GM21381 (cell line): ENCODE measurements around the gene METAP2.

Source experiments
- ATAC-seq: cut with Tn5 transposase; IDR thresholded peaks from one replicate; pipeline ENCODE4 v1.9.1; 2021; ENCODE audit warnings: mild to moderate bottlenecking, moderate library complexity; ENCODE audit not compliant: unreplicated experiment

Gene METAP2

DNA sequence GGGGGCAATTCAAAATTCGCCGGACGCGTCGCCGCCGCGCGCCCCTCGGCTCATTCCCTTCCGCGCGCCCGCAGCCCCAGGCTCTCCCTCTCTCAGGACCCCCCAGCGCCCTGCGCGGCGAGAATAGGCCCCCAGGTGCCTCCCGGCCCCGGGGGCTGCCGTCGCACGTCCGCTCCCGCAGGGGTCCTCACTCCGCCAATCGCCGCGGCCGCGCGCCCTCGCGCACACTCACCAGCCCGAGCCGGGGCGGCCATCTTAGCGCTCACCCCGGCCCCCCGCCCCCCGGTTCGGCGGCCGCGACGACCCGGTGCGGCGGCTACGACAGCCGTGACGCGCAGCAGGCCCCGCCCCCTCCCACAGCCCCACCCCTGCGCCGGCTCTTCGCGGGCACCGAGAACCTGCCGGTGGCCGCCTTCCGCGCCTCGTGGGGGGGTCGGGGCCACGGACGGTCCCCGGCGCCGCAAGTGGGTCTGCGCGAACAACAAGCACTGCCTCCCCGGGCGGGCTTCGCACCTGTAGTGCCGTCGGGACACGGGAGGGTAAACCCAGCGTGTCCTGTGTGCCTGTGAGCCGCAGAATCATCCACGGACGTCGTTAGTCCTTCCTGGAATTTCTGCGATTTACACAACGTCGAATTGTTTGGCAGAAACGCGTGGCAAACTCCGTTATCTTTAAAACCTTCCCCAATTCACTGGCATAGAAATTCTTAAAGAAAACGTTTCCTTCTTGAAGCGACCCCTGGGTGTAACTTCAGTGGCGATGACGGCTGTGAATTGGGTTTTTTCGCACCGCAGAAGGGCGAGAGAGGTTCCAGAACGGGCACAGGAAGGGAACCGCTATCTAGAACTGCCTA is 74.8 kb downstream of the METAP2 start:
- no peak for ATAC-seq

- no peak for ATAC-seq
These were observed 75.6 kb downstream of the METAP2 start for GRCh38 chr12:95549392-95550084.

DNA sequence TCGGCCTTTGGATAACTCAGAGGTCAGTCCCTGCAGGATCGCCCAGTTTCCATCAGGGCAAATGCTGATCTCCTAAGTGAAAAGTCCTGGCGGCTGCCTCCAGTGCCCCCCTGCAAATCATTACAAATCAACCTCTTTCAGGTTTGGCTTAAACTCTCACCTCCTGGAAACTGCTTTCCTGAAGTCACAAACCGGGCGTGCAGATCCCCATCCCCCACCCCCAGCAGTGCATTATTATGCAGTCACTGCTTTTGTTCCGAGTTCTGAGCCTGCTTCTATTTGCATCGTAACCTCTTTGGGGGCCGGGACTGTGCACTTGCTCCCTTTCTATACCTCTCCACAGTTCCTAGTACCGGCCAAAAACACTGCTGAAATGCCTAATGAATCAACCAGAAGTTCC is 77.4 kb downstream of the METAP2 start, which contains the start of gene USP44:
Gene USP44, minus strand, starts transcription at position 172 of the 400 bp plus-strand sequence. CDS start 17,220 bp downstream, outside the sequence.
- no peak for ATAC-seq

- no peak for ATAC-seq
These were observed 78.1 kb downstream of the METAP2 start for GRCh38 chr12:95551913-95552516.

- ATAC-seq = no peak
These were observed 79.4 kb downstream of the METAP2 start for GRCh38 chr12:95553197-95553943.

DNA sequence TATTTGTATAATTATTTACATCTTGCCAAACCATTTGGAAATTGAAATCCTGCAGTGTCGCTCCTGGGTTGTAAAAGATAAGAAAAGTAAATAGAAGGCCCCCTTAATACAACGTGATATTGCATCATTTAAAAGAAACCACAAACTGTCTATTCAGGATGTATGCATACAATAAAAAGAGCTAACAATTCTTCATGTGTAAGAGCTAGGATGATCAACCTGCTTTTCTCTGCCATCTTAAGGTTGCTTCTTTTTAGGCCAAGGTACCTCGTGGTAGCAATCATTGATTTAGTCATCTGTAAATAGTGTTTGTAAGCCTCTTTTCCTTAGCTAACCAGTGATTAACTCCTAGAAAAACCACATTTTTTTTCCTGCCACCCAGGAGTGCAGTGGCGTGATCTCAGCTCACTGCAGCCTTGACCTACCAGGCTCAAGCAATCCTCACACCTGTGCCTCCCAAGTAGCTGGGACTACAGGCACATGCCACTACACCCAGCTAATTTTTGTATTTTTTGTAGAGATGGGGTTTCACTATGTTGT is 80.7 kb downstream of the METAP2 start:
- ATAC-seq = no peak

- no peak for ATAC-seq
These were observed 83.7 kb downstream of the METAP2 start for GRCh38 chr12:95557625-95558024.
